H1 (cell line): ENCODE measurements around the gene NCKAP1.

Source experiments
- CEBPB ChIP-seq: IDR thresholded peaks from 2 replicates; pipeline ENCODE4 v1.6.1; 2012; ENCODE audit warnings: low read depth, low read length
- PHF8 ChIP-seq: fragments of 200-600 bp; sonication (generic); conservative IDR thresholded peaks from 2 replicates; pipeline ENCODE4 v1.7.1; 2012; ENCODE audit warnings: low read depth, mild to moderate bottlenecking, inconsistent platforms, low read length, moderate library complexity
- POLR2A ChIP-seq, 2 experiments: IDR thresholded peaks; 1 replicate in 1 of 2; 2 replicates in 1 of 2; pipeline ENCODE4 v1.6.1; 2011; ENCODE audit warnings: low read depth in 2 of 2, low read length in 2 of 2, mild to moderate bottlenecking in 2 of 2; ENCODE audit errors: control extremely low read depth in 1 of 2
- POLR2AphosphoS5 ChIP-seq: IDR thresholded peaks from 2 replicates; pipeline ENCODE4 v1.6.1; 2011; ENCODE audit warnings: low read depth, low read length
- RAD21 ChIP-seq, 2 experiments: IDR thresholded peaks in 1 of 2; conservative IDR thresholded peaks in 1 of 2; 2 replicates each; pipeline ENCODE4 v1.6.1; 2011; ENCODE audit warnings: low read depth in 2 of 2, low read length in 2 of 2, improper control_type of control experiment in 1 of 2, inconsistent platforms in 1 of 2, mild to moderate bottlenecking in 1 of 2, moderate library complexity in 1 of 2
- SAP30 ChIP-seq: fragments of 300-600 bp; sonication (generic); IDR thresholded peaks from 2 replicates; pipeline ENCODE4 v1.7.1; 2012; ENCODE audit warnings: low read length, moderate library complexity, mild to moderate bottlenecking, inconsistent platforms; ENCODE audit not compliant: insufficient read depth, insufficient replicate concordance
- TCF12 ChIP-seq: IDR thresholded peaks from 2 replicates; pipeline ENCODE4 v1.6.1; 2011; ENCODE audit warnings: low read depth, mild to moderate bottlenecking, low read length
- ZNF274 ChIP-seq: IDR thresholded peaks from 2 replicates; pipeline ENCODE4 v1.7.0; 2012; ENCODE audit warnings: low read length, borderline replicate concordance; ENCODE audit errors: extremely low read depth
- TF ChIP-seq, protein P1 (sequence below), 3 experiments: IDR thresholded peaks; 1 replicate in 2 of 3; 2 replicates in 1 of 3; pipeline versions ENCODE4 v1.5.1 to v1.6.1; 2011; ENCODE audit warnings: low read length in 3 of 3, mild to moderate bottlenecking in 3 of 3, inconsistent platforms in 2 of 3, low read depth in 1 of 3, moderate library complexity in 1 of 3; ENCODE audit not compliant: insufficient read depth in 1 of 3; ENCODE audit errors: control extremely low read depth in 1 of 3
- TF ChIP-seq, protein P2 (sequence below): IDR thresholded peaks from 2 replicates; pipeline ENCODE4 v1.6.1; 2012; ENCODE audit warnings: inconsistent platforms

GRCh38 chr2:182913064-182913463 is 125.2 kb downstream of the NCKAP1 start:
- TF ChIP-seq SAP30 (no peak), POLR2AphosphoS5 (no peak), RAD21 (IDR thresholded peaks at IDR 0.05 in 1 of 2, conservative IDR thresholded peaks at IDR 0.05 in 1 of 2; ENCODE audit: low read depth in 2 of 2, low read length in 2 of 2) (no peak), TCF12 (no peak), CEBPB (no peak), PHF8 (no peak), ZNF274 (no peak), POLR2A (IDR thresholded peaks at IDR 0.05; ENCODE audit: control extremely low read depth in 1 of 2, low read depth in 2 of 2, low read length in 2 of 2) (no peak)
- TF ChIP-seq, protein P1, sequence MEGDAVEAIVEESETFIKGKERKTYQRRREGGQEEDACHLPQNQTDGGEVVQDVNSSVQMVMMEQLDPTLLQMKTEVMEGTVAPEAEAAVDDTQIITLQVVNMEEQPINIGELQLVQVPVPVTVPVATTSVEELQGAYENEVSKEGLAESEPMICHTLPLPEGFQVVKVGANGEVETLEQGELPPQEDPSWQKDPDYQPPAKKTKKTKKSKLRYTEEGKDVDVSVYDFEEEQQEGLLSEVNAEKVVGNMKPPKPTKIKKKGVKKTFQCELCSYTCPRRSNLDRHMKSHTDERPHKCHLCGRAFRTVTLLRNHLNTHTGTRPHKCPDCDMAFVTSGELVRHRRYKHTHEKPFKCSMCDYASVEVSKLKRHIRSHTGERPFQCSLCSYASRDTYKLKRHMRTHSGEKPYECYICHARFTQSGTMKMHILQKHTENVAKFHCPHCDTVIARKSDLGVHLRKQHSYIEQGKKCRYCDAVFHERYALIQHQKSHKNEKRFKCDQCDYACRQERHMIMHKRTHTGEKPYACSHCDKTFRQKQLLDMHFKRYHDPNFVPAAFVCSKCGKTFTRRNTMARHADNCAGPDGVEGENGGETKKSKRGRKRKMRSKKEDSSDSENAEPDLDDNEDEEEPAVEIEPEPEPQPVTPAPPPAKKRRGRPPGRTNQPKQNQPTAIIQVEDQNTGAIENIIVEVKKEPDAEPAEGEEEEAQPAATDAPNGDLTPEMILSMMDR (IDR thresholded peaks at IDR 0.05; ENCODE audit: control extremely low read depth in 1 of 3, insufficient read depth in 1 of 3, low read depth in 1 of 3, low read length in 3 of 3) = no peak
- TF ChIP-seq, protein P2, sequence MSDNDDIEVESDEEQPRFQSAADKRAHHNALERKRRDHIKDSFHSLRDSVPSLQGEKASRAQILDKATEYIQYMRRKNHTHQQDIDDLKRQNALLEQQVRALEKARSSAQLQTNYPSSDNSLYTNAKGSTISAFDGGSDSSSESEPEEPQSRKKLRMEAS = no peak
